Measurements from ENCODE around the gene SH3GL2. TPM values are rescaled to one million over a fixed set of nuclear protein-coding genes. Genes with fewer than 3 reads are reported as not detected.

Gene SH3GL2
- polyA plus RNA-seq, 1 donor (not counting 4 experiments of a cell fraction or from before 2014, with no cell fraction given): not detected

DNA sequence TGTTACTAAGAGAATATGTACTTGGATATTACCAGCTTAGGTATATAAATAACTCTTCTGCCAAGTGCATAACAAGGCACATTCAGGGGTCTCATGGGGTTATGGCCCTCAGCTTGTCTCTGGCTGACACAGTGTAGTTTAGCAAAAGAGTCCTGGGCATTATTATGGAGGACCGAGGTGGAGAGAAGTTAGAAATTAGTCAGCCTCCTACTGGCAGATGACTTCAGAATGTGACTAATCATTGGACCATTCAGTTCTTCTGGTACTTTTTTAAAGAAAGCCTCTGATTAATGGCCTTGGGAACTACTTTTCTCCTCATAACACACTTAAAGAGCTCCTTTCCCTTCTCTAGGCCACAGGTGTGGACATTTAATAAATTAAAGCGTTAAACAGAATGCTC is 178.9 kb downstream of the SH3GL2 start:
- DNase-seq (ENCODE audit: low read depth, low spot score): no peak
- no peaks in the 10 kb centered on the region for H3K79me2 ChIP-seq (ENCODE audit: control insufficient read depth, insufficient read depth, low read length)
- TF ChIP-seq EZH2 (IDR thresholded peaks at IDR 0.05; ENCODE audit: low read length): no peak
- H3K9ac ChIP-seq (ENCODE audit: control insufficient read depth, extremely low read depth, insufficient read depth, low read length): no peak overlapping the region
- no peak overlapping the region for H2AFZ ChIP-seq (ENCODE audit: control insufficient read depth, low read length)
- H3K4me1 ChIP-seq (ENCODE audit: control insufficient read depth, extremely low read depth, insufficient read depth, low read length): no peaks in the 10 kb centered on the region
- dilution Hi-C loops (cut with MboI; ENCODE audit: extremely low pct_ligation_motif_present, low sequenced_read_pairs): no loop called here
- no peak overlapping the region for H3K4me2 ChIP-seq (ENCODE audit: control insufficient read depth, extremely low read depth, insufficient read depth, low read depth, low read length)
- no peak overlapping the region for H3K27ac ChIP-seq (ENCODE audit: control insufficient read depth, insufficient read depth, low read length)
- H3K27me3 ChIP-seq (ENCODE audit: control insufficient read depth, extremely low read depth, insufficient read depth, low read length): no peaks in the 10 kb centered on the region
- H3K9me1 ChIP-seq (ENCODE audit: control insufficient read depth, extremely low read depth, insufficient read depth, low read length): no peaks in the 10 kb centered on the region
- no peak overlapping the region for H3K4me3 ChIP-seq (ENCODE audit: control insufficient read depth in 2 of 3, extremely low read depth in 1 of 3, insufficient read depth in 2 of 3, low read depth in 1 of 3, low read length in 3 of 3)
- H4K20me1 ChIP-seq (ENCODE audit: control insufficient read depth, extremely low read depth, insufficient read depth, low read length): no peaks in the 10 kb centered on the region
- no peak for FAIRE-seq
- H3K36me3 ChIP-seq (ENCODE audit: control insufficient read depth in 2 of 2, extremely low read depth in 1 of 2, insufficient read depth in 2 of 2, low read length in 2 of 2): no peaks in the 10 kb centered on the region
- no peaks in the 10 kb centered on the region for H3K9me3 ChIP-seq (ENCODE audit: control insufficient read depth, low read depth, low read length)

DNA sequence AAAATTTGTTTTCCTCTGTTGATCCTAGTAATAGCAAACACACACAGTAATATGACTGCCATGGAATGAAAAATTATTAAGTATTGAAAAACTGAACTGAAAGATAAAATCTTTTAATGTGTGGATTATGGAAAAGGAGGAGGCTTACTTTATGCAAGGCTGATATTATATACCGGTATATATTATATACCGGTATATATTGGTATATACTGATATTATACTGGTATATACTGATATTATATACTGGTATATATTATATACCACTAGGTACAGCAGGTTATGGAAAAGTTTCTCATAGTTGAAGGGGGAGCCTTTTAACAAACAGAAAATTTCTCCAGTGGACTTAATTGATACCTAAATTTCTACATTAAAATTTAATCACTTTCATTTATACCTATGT is 181.4 kb downstream of the SH3GL2 start:
- no peak for DNase-seq (ENCODE audit: low read depth, low spot score)
- dilution Hi-C loops (cut with MboI; ENCODE audit: extremely low pct_ligation_motif_present, low sequenced_read_pairs): no loop called here
- H3K27me3 ChIP-seq (ENCODE audit: control insufficient read depth, extremely low read depth, insufficient read depth, low read length): no peaks in the 10 kb centered on the region
- no peak overlapping the region for H3K4me3 ChIP-seq (ENCODE audit: control insufficient read depth in 2 of 3, extremely low read depth in 1 of 3, insufficient read depth in 2 of 3, low read depth in 1 of 3, low read length in 3 of 3)
- TF ChIP-seq, protein P1, sequence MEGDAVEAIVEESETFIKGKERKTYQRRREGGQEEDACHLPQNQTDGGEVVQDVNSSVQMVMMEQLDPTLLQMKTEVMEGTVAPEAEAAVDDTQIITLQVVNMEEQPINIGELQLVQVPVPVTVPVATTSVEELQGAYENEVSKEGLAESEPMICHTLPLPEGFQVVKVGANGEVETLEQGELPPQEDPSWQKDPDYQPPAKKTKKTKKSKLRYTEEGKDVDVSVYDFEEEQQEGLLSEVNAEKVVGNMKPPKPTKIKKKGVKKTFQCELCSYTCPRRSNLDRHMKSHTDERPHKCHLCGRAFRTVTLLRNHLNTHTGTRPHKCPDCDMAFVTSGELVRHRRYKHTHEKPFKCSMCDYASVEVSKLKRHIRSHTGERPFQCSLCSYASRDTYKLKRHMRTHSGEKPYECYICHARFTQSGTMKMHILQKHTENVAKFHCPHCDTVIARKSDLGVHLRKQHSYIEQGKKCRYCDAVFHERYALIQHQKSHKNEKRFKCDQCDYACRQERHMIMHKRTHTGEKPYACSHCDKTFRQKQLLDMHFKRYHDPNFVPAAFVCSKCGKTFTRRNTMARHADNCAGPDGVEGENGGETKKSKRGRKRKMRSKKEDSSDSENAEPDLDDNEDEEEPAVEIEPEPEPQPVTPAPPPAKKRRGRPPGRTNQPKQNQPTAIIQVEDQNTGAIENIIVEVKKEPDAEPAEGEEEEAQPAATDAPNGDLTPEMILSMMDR (optimal IDR thresholded peaks at IDR 0.05 in 1 of 3, IDR thresholded peaks at IDR 0.05 in 1 of 3, conservative IDR thresholded peaks at IDR 0.05 in 1 of 3; ENCODE audit: extremely low read depth in 1 of 3, insufficient read depth in 2 of 3, low read length in 3 of 3): no peak
- TF ChIP-seq EZH2 (IDR thresholded peaks at IDR 0.05; ENCODE audit: low read length): no peak
- no peaks in the 10 kb centered on the region for H3K79me2 ChIP-seq (ENCODE audit: control insufficient read depth, insufficient read depth, low read length)
- no peak overlapping the region for H2AFZ ChIP-seq (ENCODE audit: control insufficient read depth, low read length)
- no peak overlapping the region for H3K27ac ChIP-seq (ENCODE audit: control insufficient read depth, insufficient read depth, low read length)
- H3K4me2 ChIP-seq (ENCODE audit: control insufficient read depth, extremely low read depth, insufficient read depth, low read depth, low read length): no peak overlapping the region
- no peak overlapping the region for H3K9ac ChIP-seq (ENCODE audit: control insufficient read depth, extremely low read depth, insufficient read depth, low read length)
- H3K4me1 ChIP-seq (ENCODE audit: control insufficient read depth, extremely low read depth, insufficient read depth, low read length): no peaks in the 10 kb centered on the region
- no peak for FAIRE-seq
- no peaks in the 10 kb centered on the region for H3K9me3 ChIP-seq (ENCODE audit: control insufficient read depth, low read depth, low read length)
- no peaks in the 10 kb centered on the region for H4K20me1 ChIP-seq (ENCODE audit: control insufficient read depth, extremely low read depth, insufficient read depth, low read length)
- no peaks in the 10 kb centered on the region for H3K9me1 ChIP-seq (ENCODE audit: control insufficient read depth, extremely low read depth, insufficient read depth, low read length)
- no peaks in the 10 kb centered on the region for H3K36me3 ChIP-seq (ENCODE audit: control insufficient read depth in 2 of 2, extremely low read depth in 1 of 2, insufficient read depth in 2 of 2, low read length in 2 of 2)

DNA sequence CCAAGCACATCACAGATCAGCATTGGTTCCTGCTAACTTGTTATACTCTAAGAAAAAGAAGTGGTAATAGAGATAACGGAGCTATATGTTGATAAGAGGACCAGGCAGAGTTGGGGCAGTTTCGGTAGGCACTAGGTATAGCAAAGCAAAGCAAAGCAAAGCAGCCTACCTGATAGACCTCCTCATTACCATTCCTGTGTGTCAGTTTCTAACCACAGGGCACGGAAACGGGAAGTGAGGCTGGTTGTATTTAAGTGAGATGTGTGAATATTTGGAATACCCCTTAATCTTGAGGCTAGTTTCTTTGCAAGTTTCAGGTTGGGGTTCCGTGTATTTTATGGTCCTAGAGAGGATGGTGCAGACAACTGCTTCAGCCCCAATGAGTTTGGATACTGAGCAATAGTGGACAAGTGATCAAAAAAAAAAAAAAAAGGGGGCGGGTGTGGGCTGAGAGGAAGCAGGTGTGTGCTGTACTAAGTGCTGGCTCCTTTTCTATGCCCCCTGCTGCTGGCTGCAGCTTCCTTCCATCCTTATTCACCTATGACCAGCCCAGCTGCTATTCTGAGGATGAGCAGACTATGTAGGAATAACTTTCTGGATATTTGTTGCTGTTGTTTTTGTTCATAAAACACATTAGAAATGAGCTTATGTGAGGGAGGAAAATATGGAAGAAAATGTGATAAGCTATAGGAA is 183.3 kb downstream of the SH3GL2 start:
- Histone ChIP-seq H2AFZ (ENCODE audit: control insufficient read depth, low read length) (no peak overlapping the region), H4K20me1 (ENCODE audit: control insufficient read depth, extremely low read depth, insufficient read depth, low read length) (no peaks in the 10 kb centered on the region), H3K4me1 (ENCODE audit: control insufficient read depth, extremely low read depth, insufficient read depth, low read length) (no peaks in the 10 kb centered on the region), H3K4me2 (ENCODE audit: control insufficient read depth, extremely low read depth, insufficient read depth, low read depth, low read length) (no peak overlapping the region), H3K9me3 (ENCODE audit: control insufficient read depth, low read depth, low read length) (no peaks in the 10 kb centered on the region), H3K9ac (ENCODE audit: control insufficient read depth, extremely low read depth, insufficient read depth, low read length) (no peak overlapping the region), H3K79me2 (ENCODE audit: control insufficient read depth, insufficient read depth, low read length) (no peaks in the 10 kb centered on the region), H3K27ac (ENCODE audit: control insufficient read depth, insufficient read depth, low read length) (no peak overlapping the region), H3K4me3 (ENCODE audit: control insufficient read depth in 2 of 3, extremely low read depth in 1 of 3, insufficient read depth in 2 of 3, low read depth in 1 of 3, low read length in 3 of 3) (no peak overlapping the region), H3K9me1 (ENCODE audit: control insufficient read depth, extremely low read depth, insufficient read depth, low read length) (no peaks in the 10 kb centered on the region), H3K36me3 (ENCODE audit: control insufficient read depth in 2 of 2, extremely low read depth in 1 of 2, insufficient read depth in 2 of 2, low read length in 2 of 2) (no peaks in the 10 kb centered on the region), H3K27me3 (ENCODE audit: control insufficient read depth, extremely low read depth, insufficient read depth, low read length) (no peaks in the 10 kb centered on the region)
- FAIRE-seq (no peak), DNase-seq (ENCODE audit: low read depth, low spot score) (no peak)
- dilution Hi-C loops (cut with MboI; ENCODE audit: extremely low pct_ligation_motif_present, low sequenced_read_pairs): no loop called here
- no peak for TF ChIP-seq EZH2 (IDR thresholded peaks at IDR 0.05; ENCODE audit: low read length)
- TF ChIP-seq, protein P1 (optimal IDR thresholded peaks at IDR 0.05 in 1 of 3, IDR thresholded peaks at IDR 0.05 in 1 of 3, conservative IDR thresholded peaks at IDR 0.05 in 1 of 3; ENCODE audit: extremely low read depth in 1 of 3, insufficient read depth in 2 of 3, low read length in 3 of 3): no peak
